NCI-H82 (cell line): Measurements from ENCODE around the gene C14orf132.

ENCODE experiments used
- DNase-seq: peaks from one replicate; lab custom pipeline; 2025; lab: John Stamatoyannopoulos, UW

Gene C14orf132

GRCh38 chr14:96039633-96040311 lies 610 bp downstream of the C14orf132 start:
- DNase-seq = peak; percentile 55

- peak; percentile 3 for DNase-seq
These were observed 1.7 kb downstream of the C14orf132 start for GRCh38 chr14:96040828-96041371.

GRCh38 chr14:96042248-96042930 lies 3.2 kb downstream of the C14orf132 start:
- DNase-seq = peak; percentile 81

GRCh38 chr14:96046630-96047029 lies 7.5 kb downstream of the C14orf132 start:
- no peak for DNase-seq

GRCh38 chr14:96047101-96047500 lies 7.9 kb downstream of the C14orf132 start:
- no peak for DNase-seq

- no peak for DNase-seq
These were observed 10.8 kb downstream of the C14orf132 start for GRCh38 chr14:96049932-96050331.

- DNase-seq = no peak
These were observed 11.3 kb downstream of the C14orf132 start for GRCh38 chr14:96050482-96050881.

- no peak for DNase-seq
These were observed 12.1 kb downstream of the C14orf132 start for GRCh38 chr14:96051231-96051630.

GRCh38 chr14:96051642-96052540 lies 12.7 kb downstream of the C14orf132 start:
- DNase-seq = peak; percentile 26

- DNase-seq = no peak
These were observed 13.5 kb downstream of the C14orf132 start for GRCh38 chr14:96052541-96053247.

- DNase-seq = no peak
These were observed 14.1 kb downstream of the C14orf132 start for GRCh38 chr14:96053248-96053599.

GRCh38 chr14:96053600-96054381 lies 14.6 kb downstream of the C14orf132 start:
- DNase-seq = peak; percentile 49

- no peak for DNase-seq
These were observed 15.5 kb downstream of the C14orf132 start for GRCh38 chr14:96054661-96055060.

- no peak for DNase-seq
These were observed 16.0 kb downstream of the C14orf132 start for GRCh38 chr14:96055065-96055752.

GRCh38 chr14:96055753-96056508 lies 16.8 kb downstream of the C14orf132 start:
- no peak for DNase-seq

- DNase-seq = peak; percentile 93
These were observed 17.6 kb downstream of the C14orf132 start for GRCh38 chr14:96056509-96057422.

- DNase-seq = no peak
These were observed 18.6 kb downstream of the C14orf132 start for GRCh38 chr14:96057738-96058137.

GRCh38 chr14:96058576-96059200 lies 19.5 kb downstream of the C14orf132 start:
- DNase-seq = no peak
